Measurements from ENCODE around the gene FERMT2.
A peak's percentile ranks its signal among the peaks of the same experiment; 100 is the strongest.

Gene FERMT2

GRCh38 chr14:52861403-52861802 is 89.4 kb downstream of the FERMT2 start:
- no peak for DNase-seq

GRCh38 chr14:52860910-52861309 is 89.9 kb downstream of the FERMT2 start:
- DNase-seq: no peak

GRCh38 chr14:52860209-52860608 is 90.6 kb downstream of the FERMT2 start:
- DNase-seq: no peak

- no peak for DNase-seq
Measured at GRCh38 chr14:52856139-52856538, 94.7 kb downstream of the FERMT2 start.

GRCh38 chr14:52853522-52853854 is 97.4 kb downstream of the FERMT2 start:
- DNase-seq: no peak

- DNase-seq: no peak
Measured at GRCh38 chr14:52852810-52853521, 97.9 kb downstream of the FERMT2 start.

GRCh38 chr14:52850451-52850909 is 100.4 kb downstream of the FERMT2 start:
- DNase-seq: no peak

GRCh38 chr14:52848626-52849025 is 102.2 kb downstream of the FERMT2 start:
- no peak for DNase-seq

- DNase-seq: no peak
Measured at GRCh38 chr14:52846591-52846990, 104.3 kb downstream of the FERMT2 start.

- no peak for DNase-seq
Measured at GRCh38 chr14:52845081-52845480, 105.8 kb downstream of the FERMT2 start.

- DNase-seq: peak; percentile 54
Measured at GRCh38 chr14:52844262-52845060, 106.4 kb downstream of the FERMT2 start.

- DNase-seq: no peak
Measured at GRCh38 chr14:52840877-52841276, 110.0 kb downstream of the FERMT2 start.

GRCh38 chr14:52837451-52837850 is 113.4 kb downstream of the FERMT2 start:
- no peak for DNase-seq

- DNase-seq: no peak
Measured at GRCh38 chr14:52836063-52836462, 114.8 kb downstream of the FERMT2 start.

- peak; percentile 54 for DNase-seq
Measured at GRCh38 chr14:52835122-52835903, 115.5 kb downstream of the FERMT2 start.

GRCh38 chr14:52834440-52834842 is 116.4 kb downstream of the FERMT2 start:
- DNase-seq: no peak

- no peak for DNase-seq
Measured at GRCh38 chr14:52833891-52834290, 117.0 kb downstream of the FERMT2 start.

GRCh38 chr14:52829527-52830185 is 121.2 kb downstream of the FERMT2 start:
- DNase-seq: no peak

GRCh38 chr14:52827426-52827825 is 123.4 kb downstream of the FERMT2 start:
- no peak for DNase-seq

- DNase-seq: no peak
Measured at GRCh38 chr14:52825085-52825484, 125.8 kb downstream of the FERMT2 start.

- DNase-seq: no peak
Measured at GRCh38 chr14:52824462-52824861, 126.4 kb downstream of the FERMT2 start.

GRCh38 chr14:52821805-52822250 is 129.0 kb downstream of the FERMT2 start:
- DNase-seq: no peak

GRCh38 chr14:52808101-52808500 is 142.7 kb downstream of the FERMT2 start:
- no peak for DNase-seq

Measured in right forelimb (tissue), 1 donor.